GM15510 (cell line): ENCODE data around the gene TPO.

ENCODE experiments used
- POLR2A ChIP-seq: IDR thresholded peaks from 3 replicates; pipeline ENCODE4 v1.6.1; 2011; ENCODE audit warnings: borderline replicate concordance; ENCODE audit not compliant: insufficient read length; ENCODE audit errors: extremely low read depth

TPO gene

DNA sequence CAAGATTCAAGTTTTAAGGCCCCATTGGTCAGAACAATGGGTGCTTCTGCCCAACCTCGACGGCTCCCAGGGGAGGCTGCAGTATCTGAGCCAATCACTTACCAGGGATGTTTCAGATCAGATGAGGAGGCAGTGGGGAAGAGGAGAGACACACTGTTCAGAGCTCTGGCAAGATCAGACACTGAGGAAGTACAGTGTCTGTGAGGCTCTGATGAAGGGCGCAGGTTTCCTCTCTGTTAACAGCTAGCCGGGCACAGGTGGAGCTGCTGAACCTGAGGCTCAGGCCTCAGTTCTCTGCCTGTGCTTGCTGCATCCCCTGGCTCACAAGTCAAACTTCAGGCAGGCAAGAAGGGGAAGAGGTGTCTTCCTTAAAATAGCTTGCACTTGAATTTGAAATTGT, 69.7 kb downstream of the TPO start:
- no peak for TF ChIP-seq POLR2A

GRCh38 chr2:1483551-1483950, 70.3 kb downstream of the TPO start:
- no peak for TF ChIP-seq POLR2A

DNA sequence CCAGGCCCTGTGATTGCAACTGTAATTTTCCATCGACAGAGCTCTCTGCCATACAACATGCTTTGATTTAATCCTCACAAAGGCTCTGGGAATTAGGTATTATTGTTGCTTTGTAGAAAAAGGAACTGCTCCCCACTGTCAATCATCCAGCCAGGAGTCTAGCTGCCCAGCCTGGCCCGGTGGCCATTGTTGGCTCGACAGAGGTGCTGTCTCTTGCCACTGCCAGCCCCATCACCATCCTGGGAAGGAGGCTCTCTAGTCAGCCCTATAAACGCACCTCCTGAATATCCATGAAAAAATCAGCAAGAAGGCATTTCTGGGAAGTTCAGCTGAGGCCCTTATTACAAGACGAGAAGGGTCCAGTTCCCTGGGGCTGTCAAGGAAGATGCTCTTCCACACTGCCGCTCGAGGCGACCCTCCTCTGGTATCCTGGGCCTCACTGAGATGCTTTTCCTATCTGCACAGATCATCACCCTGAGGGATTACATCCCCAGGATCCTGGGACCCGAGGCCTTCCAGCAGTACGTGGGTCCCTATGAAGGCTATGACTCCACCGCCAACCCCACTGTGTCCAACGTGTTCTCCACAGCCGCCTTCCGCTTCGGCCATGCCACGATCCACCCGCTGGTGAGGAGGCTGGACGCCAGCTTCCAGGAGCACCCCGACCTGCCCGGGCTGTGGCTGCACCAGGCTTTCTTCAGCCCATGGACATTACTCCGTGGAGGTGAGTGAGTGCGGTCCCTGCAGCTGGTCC, 71.0 kb downstream of the TPO start:
- no peak for TF ChIP-seq POLR2A

DNA sequence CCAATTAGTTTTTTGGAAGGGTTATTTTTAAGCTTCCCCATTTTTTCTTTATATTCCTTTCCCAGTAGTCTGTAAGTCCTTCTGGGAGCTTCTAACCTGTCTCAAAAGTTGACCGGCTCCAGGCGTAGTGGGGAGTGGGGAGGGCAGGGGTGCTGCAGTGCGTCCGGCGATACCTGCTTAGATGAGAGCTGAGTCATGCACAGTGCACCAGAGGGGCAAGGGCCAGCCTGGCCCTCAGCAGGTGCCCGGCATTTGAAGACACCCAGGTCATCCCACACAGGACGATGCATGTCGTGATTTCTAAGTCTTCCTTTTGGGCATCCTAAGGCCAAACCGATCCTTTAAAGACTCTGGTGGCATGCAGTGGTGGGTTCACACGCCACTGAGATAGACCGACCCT, 73.4 kb downstream of the TPO start:
- TF ChIP-seq POLR2A = no peak

DNA sequence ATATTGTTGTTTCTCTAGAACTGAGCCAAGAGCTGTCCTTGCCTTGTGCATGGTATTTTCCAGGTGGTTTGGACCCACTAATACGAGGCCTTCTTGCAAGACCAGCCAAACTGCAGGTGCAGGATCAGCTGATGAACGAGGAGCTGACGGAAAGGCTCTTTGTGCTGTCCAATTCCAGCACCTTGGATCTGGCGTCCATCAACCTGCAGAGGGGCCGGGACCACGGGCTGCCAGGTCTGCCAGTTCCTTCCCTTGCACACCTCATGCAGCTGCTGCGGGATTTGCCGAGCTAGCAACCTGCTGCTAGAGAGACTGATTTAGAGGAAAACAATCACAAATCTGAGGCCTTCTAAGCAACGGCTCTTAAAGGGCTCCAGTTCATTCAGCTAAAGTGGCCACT, 74.5 kb downstream of the TPO start:
- TF ChIP-seq POLR2A = no peak

- TF ChIP-seq POLR2A = no peak
These were observed 75.0 kb downstream of the TPO start for GRCh38 chr2:1488181-1488671.

- no peak for TF ChIP-seq POLR2A
These were observed 75.6 kb downstream of the TPO start for GRCh38 chr2:1488851-1489250.

DNA sequence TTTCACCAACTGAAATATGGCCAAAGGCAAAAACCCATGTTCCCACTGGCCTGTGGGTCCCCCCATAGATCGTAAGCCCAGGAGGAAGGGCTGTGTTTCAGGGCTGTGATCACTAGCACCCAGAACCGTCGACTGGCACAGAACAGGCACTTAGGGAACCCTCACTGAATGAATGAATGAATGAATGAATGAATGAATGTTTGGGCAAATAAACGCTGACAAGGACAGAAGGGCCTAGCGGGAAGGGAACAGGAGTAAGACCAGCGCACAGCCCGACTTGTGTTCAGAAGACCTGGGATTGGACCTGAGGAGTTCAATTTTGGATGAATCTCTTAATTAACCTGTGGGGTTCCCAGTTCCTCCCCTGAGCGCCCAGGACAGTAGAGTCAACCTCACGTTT, 76.2 kb downstream of the TPO start:
- TF ChIP-seq POLR2A = no peak

DNA sequence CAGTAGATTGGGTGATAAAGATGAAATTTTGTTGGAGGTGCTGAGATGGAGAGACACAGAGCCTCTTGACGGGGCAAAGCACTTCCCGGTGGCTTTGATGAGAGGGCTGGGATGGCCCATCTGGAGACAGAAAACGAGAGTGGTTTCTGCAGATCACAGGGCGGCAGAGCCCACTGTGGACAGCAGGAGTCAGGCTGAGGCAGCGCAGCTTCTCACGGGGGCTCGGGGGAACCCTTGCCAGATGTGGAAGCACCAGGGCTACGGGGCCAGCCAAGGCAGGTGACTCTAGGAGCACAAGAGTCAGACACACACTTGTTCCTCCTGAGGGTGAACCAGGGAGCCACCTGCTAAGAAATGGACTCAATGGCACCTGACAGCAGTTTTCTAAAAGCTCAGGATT, 78.5 kb downstream of the TPO start:
- no peak for TF ChIP-seq POLR2A

GRCh38 chr2:1492711-1493430, 79.6 kb downstream of the TPO start:
- TF ChIP-seq POLR2A = no peak

- no peak for TF ChIP-seq POLR2A
These were observed 80.3 kb downstream of the TPO start for GRCh38 chr2:1493431-1494126.

GRCh38 chr2:1494257-1494656, 81.0 kb downstream of the TPO start:
- no peak for TF ChIP-seq POLR2A

DNA sequence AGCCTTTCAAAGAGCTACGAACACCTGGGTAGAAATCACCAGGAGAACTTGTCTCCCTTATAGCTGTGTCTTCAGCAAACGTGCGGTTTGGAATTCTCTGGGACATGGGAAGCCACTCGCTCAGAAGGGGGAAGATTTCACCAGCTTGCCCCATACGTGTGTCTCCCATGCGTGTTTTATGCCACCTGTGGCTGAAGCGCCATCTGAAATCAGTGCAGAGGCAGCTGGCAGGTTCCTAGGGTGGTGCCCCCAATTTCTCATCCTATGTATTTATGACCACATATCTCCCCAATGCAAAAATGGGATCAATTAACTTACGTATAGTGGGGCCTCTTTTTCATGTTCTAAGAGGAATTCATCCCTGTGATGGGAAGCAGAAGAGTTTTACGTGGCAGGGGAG, 81.6 kb downstream of the TPO start:
- TF ChIP-seq POLR2A = no peak

DNA sequence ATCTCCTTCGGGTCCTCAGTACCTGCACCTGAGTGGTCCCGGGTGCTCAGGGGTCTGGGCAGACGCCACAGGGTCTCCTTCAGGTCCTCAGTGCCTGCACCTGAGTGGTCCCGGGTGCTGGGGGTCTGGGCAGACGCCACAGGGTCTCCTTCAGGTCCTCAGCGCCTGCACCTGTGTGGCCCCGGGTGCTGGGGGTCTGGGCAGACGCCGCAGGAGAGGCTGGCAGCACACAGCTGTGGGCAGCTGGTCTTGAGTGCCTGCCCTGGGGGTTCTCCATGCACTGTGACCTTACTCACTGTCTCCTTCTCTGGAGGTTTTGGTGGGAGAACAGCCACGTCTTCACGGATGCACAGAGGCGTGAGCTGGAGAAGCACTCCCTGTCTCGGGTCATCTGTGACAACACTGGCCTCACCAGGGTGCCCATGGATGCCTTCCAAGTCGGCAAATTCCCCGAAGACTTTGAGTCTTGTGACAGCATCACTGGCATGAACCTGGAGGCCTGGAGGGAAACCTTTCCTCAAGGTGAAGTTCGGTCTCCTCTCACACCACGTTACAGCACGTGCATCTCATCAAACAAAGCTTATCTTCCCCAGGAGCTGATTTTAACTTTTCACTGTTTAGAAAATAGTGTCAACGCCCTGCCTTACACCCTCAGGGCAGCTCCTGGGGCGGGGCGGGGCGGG, 82.6 kb downstream of the TPO start:
- TF ChIP-seq POLR2A = no peak

GRCh38 chr2:1496359-1496821, 83.1 kb downstream of the TPO start:
- no peak for TF ChIP-seq POLR2A
